PC-3 (cell line): ENCODE data around the gene PCAT7. TPM values are rescaled to one million over a fixed set of nuclear protein-coding genes. Genes with fewer than 3 reads are reported as not detected.

Source experiments
- ATAC-seq: fragments of 200-7000 bp; cut with Tn5 transposase; 2 replicates; pipeline ENCODE4 v1.9.1; 2020; ENCODE audit warnings: mild to moderate bottlenecking, moderate library complexity
- BruUV-seq: library from RNA; stranded (reverse); fragments of 400-500 nt; replicated peaks from 2 replicates; lab custom pipeline; 2021; lab: Mats Ljungman, UMichigan
- CTCF ChIA-PET: fragments of 300-600 bp; sonication (Branson Sonifier 250); formaldehyde crosslinking; loops from one replicate; lab custom pipeline; 2022; ENCODE audit warnings: antibody characterized with exemption; lab: Charles Lee
- POLR2A ChIA-PET: fragments of 300-600 bp; sonication (Branson Sonifier 250); formaldehyde crosslinking; loops from one replicate; lab custom pipeline; 2022; ENCODE audit warnings: antibody characterized with exemption; ENCODE audit not compliant: unreplicated experiment; lab: Charles Lee
- DNase-seq: peaks from one replicate; pipeline ENCODE4 v3.0.0-alpha.2; 2015
- H2AFZ ChIP-seq: fragments of 300-600 bp; sonication (generic); 2 replicates; pipeline ENCODE4 v1.6.0; 2016; ENCODE audit warnings: antibody characterized with exemption, low read length
- H3F3A ChIP-seq: fragments of 300-600 bp; sonication (generic); one replicate; pipeline ENCODE4 v1.6.0; 2017; ENCODE audit warnings: antibody characterized with exemption, low read length, control low read depth, mild to moderate bottlenecking; ENCODE audit not compliant: unreplicated experiment
- H3K27ac ChIP-seq: fragments of 300-600 bp; sonication (generic); 2 replicates; pipeline ENCODE4 v1.5.1; 2016; ENCODE audit warnings: mild to moderate bottlenecking, low read length
- H3K27me3 ChIP-seq: fragments of 300-600 bp; sonication (generic); 2 replicates; pipeline ENCODE4 v1.6.1; 2016; ENCODE audit warnings: low read length, mixed read lengths
- H3K36me3 ChIP-seq: fragments of 300-600 bp; sonication (generic); 2 replicates; pipeline ENCODE4 v1.6.1; 2016; ENCODE audit warnings: low read depth, mixed run types, low read length, mixed read lengths
- H3K4me1 ChIP-seq: fragments of 300-600 bp; sonication (generic); 2 replicates; pipeline ENCODE4 v1.5.1; 2016; ENCODE audit warnings: low read length; ENCODE audit not compliant: insufficient read depth
- H3K4me2 ChIP-seq: fragments of 300-600 bp; sonication (generic); 2 replicates; pipeline ENCODE4 v1.6.0; 2016; ENCODE audit warnings: low read length
- H3K4me3 ChIP-seq: fragments of 300-600 bp; sonication (generic); 2 replicates; pipeline ENCODE4 v1.5.1; 2016; ENCODE audit warnings: mild to moderate bottlenecking, low read length, mixed read lengths
- H3K79me2 ChIP-seq: fragments of 300-600 bp; sonication (generic); 2 replicates; pipeline ENCODE4 v1.6.1; 2017; ENCODE audit warnings: low read length, mixed read lengths
- H3K9ac ChIP-seq: fragments of 300-600 bp; sonication (generic); 2 replicates; pipeline ENCODE4 v1.6.0; 2016; ENCODE audit warnings: mild to moderate bottlenecking, low read length
- H3K9me2 ChIP-seq: fragments of 300-600 bp; sonication (generic); replicated peaks from 2 replicates; pipeline ENCODE4 v1.6.1; 2016; ENCODE audit warnings: mixed run types, low read length, mixed read lengths
- H3K9me3 ChIP-seq: fragments of 300-600 bp; sonication (generic); 2 replicates; pipeline ENCODE4 v1.6.1; 2016; ENCODE audit warnings: low read length, mixed read lengths
- H4K20me1 ChIP-seq: fragments of 300-600 bp; sonication (generic); 2 replicates; pipeline ENCODE4 v1.6.1; 2016; ENCODE audit warnings: low read length, mixed read lengths
- EZH2 ChIP-seq: fragments of 300-600 bp; sonication (generic); IDR thresholded peaks from one replicate; pipeline ENCODE4 v1.6.1; 2017; ENCODE audit warnings: antibody characterized with exemption, mild to moderate bottlenecking, low read length; ENCODE audit not compliant: unreplicated experiment
- EZH2phosphoT487 ChIP-seq: fragments of 300-600 bp; sonication (generic); IDR thresholded peaks from 2 replicates; pipeline ENCODE4 v1.6.1; 2018; ENCODE audit warnings: mild to moderate bottlenecking, antibody characterized with exemption, low read length, borderline replicate concordance
- intact Hi-C: fragments of 100-400 bp; cut with micrococcal nuclease; formaldehyde crosslinking; loops from 2 replicates; pipeline ENCODE4 v1.9.0; 2023
- total RNA-seq: library from RNA; depleted of rRNA; stranded (reverse); fragments of >200 nt; gene quantifications from 2 replicates; pipeline ENCODE4 v1.2.3, GENCODE V29; 2014
- TF ChIP-seq, protein P1 (sequence below): fragments of 300-600 bp; sonication (generic); conservative IDR thresholded peaks from 2 replicates; pipeline ENCODE4 v1.5.1; 2017; ENCODE audit warnings: antibody characterized with exemption, low read depth, mild to moderate bottlenecking, low read length

The PCAT7 gene
- total RNA-seq, 1 experiment from 2014 or later = 1.9 TPM

DNA sequence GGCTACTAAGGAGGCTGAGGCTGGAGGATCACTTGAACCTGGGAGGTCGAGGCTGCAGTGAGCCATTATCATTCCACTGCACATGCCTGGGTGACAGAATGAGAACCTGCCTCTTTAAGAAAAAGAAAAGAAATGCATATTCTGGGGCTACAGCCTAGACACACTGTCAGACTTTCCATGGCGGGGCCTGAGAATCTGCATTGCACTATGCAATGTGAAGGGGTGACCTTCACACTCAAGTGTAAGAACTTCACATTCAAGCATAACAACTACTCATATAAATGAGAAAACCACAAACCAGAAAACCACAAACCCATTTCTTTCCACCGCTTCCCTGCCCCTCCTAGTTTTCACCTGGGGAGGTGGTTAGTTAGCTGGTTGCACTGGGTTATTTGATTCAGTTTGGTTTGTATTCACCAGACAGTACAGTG lies 56.8 kb downstream of the PCAT7 start:
- ChIA-PET CTCF (interaction anchor here (0.8 kb wide), 1 partner anchor 57 kb away, joined by 3 read pairs; the partner anchor contains the start of gene PCAT7), POLR2A (no interaction called here)
- peak; percentile 38; the same call in 1 of the 2 replicates for ATAC-seq
- Histone ChIP-seq H2AFZ (no peak overlapping the region), H3K9me2 (no peaks in the 10 kb centered on the region), H3K79me2 (no peaks in the 10 kb centered on the region), H3K9me3 (no peaks in the 10 kb centered on the region), H3K9ac (no peak overlapping the region), H3K4me3 (no peak overlapping the region), H3K27ac (no peak overlapping the region), H3F3A (no peaks in the 10 kb centered on the region), H3K4me1 (peaks cover 8% of the 10 kb centered on the region; the same call in 1 of the 2 replicates), H3K36me3 (no peaks in the 10 kb centered on the region), H3K27me3 (no peaks in the 10 kb centered on the region), H4K20me1 (no peaks in the 10 kb centered on the region), H3K4me2 (no peak overlapping the region)
- DNase-seq = peak; percentile 41
- intact Hi-C loops = no loop called here
- TF ChIP-seq EZH2 (no peak), EZH2phosphoT487 (no peak)
- TF ChIP-seq, protein P1, sequence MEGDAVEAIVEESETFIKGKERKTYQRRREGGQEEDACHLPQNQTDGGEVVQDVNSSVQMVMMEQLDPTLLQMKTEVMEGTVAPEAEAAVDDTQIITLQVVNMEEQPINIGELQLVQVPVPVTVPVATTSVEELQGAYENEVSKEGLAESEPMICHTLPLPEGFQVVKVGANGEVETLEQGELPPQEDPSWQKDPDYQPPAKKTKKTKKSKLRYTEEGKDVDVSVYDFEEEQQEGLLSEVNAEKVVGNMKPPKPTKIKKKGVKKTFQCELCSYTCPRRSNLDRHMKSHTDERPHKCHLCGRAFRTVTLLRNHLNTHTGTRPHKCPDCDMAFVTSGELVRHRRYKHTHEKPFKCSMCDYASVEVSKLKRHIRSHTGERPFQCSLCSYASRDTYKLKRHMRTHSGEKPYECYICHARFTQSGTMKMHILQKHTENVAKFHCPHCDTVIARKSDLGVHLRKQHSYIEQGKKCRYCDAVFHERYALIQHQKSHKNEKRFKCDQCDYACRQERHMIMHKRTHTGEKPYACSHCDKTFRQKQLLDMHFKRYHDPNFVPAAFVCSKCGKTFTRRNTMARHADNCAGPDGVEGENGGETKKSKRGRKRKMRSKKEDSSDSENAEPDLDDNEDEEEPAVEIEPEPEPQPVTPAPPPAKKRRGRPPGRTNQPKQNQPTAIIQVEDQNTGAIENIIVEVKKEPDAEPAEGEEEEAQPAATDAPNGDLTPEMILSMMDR = no peak
- BruUV-seq = no TSS peak

GRCh38 chr9:94612071-94612470 lies 57.2 kb downstream of the PCAT7 start:
- DNase-seq = no peak

GRCh38 chr9:94613003-94613402 lies 58.1 kb downstream of the PCAT7 start:
- H3K36me3 ChIP-seq = no peaks in the 10 kb centered on the region
- no peak overlapping the region for H3K9ac ChIP-seq
- no TSS peak for BruUV-seq
- no peak overlapping the region for H3K4me2 ChIP-seq
- H3K4me1 ChIP-seq = peaks cover 8% of the 10 kb centered on the region; the same call in 1 of the 2 replicates
- no peak overlapping the region for H3K4me3 ChIP-seq
- H2AFZ ChIP-seq = no peak overlapping the region
- POLR2A ChIA-PET = no interaction called here
- DNase-seq (peak; percentile 7), ATAC-seq (no peak)
- no peaks in the 10 kb centered on the region for H3K9me3 ChIP-seq
- H3F3A ChIP-seq = no peaks in the 10 kb centered on the region
- TF ChIP-seq, protein P1 = peak; percentile 39; the same call in 1 of the 2 replicates
- no peak for TF ChIP-seq EZH2phosphoT487
- CTCF ChIA-PET = interaction anchor here (0.6 to 0.7 kb wide), 2 partner anchors 36 to 1608 kb away, joined by 4 read pairs; no protein-coding TSS in a partner anchor
- intact Hi-C loops = no loop called here
- H3K27ac ChIP-seq = no peak overlapping the region
- no peaks in the 10 kb centered on the region for H3K27me3 ChIP-seq
- H3K79me2 ChIP-seq = no peaks in the 10 kb centered on the region
- no peaks in the 10 kb centered on the region for H3K9me2 ChIP-seq
- no peaks in the 10 kb centered on the region for H4K20me1 ChIP-seq

More at GRCh38 chr9:94612071-94612470, 57.2 kb downstream of the PCAT7 start:
- no peak overlapping the region for H3K4me3 ChIP-seq
- no peak overlapping the region for H3K27ac ChIP-seq
- H3K27me3 ChIP-seq = no peaks in the 10 kb centered on the region
- POLR2A ChIA-PET = no interaction called here
- CTCF ChIA-PET = interaction anchor here (0.8 kb wide), 1 partner anchor 58 kb away, joined by 3 read pairs; the partner anchor contains the start of gene PCAT7
- no peaks in the 10 kb centered on the region for H3K36me3 ChIP-seq
- no peaks in the 10 kb centered on the region for H3K9me3 ChIP-seq
- intact Hi-C loops = no loop called here
- TF ChIP-seq, protein P1 = no peak
- TF ChIP-seq EZH2phosphoT487 (no peak), EZH2 (no peak)
- BruUV-seq = no TSS peak
- no peak for ATAC-seq
- H3K4me2 ChIP-seq = no peak overlapping the region
- no peaks in the 10 kb centered on the region for H3K79me2 ChIP-seq
- no peak overlapping the region for H2AFZ ChIP-seq
- H3K9me2 ChIP-seq = no peaks in the 10 kb centered on the region
- no peaks in the 10 kb centered on the region for H3F3A ChIP-seq
- no peaks in the 10 kb centered on the region for H4K20me1 ChIP-seq
- no peak overlapping the region for H3K9ac ChIP-seq
- H3K4me1 ChIP-seq = peaks cover 8% of the 10 kb centered on the region; the same call in 1 of the 2 replicates
